ENCODE data around the gene GLDC.

GRCh38 chr9:6675268-6675667 lies 29.7 kb upstream of the GLDC start:
- TF ChIP-seq SUZ12 (IDR thresholded peaks at IDR 0.05) (no peak), ZNF384 (IDR thresholded peaks at IDR 0.05) (no peak), BHLHE40 (IDR thresholded peaks at IDR 0.05; ENCODE audit: borderline replicate concordance) (no peak), SP1 (IDR thresholded peaks at IDR 0.05) (no peak), FOXM1 (IDR thresholded peaks at IDR 0.05; ENCODE audit: borderline replicate concordance) (no peak), LEF1 (IDR thresholded peaks at IDR 0.05; ENCODE audit: borderline replicate concordance) (no peak), CTBP1 (IDR thresholded peaks at IDR 0.05; ENCODE audit: borderline replicate concordance) (no peak), NFRKB (IDR thresholded peaks at IDR 0.05) (no peak), ARNT (IDR thresholded peaks at IDR 0.05) (no peak)
